ENCODE results near the gene ARPC1B.
"Not testable (repeated sequence)": the region's sequence is repeated elsewhere in the genome, so short reads cannot be mapped to it uniquely, and the experiment has no call there.

The ARPC1B gene

DNA sequence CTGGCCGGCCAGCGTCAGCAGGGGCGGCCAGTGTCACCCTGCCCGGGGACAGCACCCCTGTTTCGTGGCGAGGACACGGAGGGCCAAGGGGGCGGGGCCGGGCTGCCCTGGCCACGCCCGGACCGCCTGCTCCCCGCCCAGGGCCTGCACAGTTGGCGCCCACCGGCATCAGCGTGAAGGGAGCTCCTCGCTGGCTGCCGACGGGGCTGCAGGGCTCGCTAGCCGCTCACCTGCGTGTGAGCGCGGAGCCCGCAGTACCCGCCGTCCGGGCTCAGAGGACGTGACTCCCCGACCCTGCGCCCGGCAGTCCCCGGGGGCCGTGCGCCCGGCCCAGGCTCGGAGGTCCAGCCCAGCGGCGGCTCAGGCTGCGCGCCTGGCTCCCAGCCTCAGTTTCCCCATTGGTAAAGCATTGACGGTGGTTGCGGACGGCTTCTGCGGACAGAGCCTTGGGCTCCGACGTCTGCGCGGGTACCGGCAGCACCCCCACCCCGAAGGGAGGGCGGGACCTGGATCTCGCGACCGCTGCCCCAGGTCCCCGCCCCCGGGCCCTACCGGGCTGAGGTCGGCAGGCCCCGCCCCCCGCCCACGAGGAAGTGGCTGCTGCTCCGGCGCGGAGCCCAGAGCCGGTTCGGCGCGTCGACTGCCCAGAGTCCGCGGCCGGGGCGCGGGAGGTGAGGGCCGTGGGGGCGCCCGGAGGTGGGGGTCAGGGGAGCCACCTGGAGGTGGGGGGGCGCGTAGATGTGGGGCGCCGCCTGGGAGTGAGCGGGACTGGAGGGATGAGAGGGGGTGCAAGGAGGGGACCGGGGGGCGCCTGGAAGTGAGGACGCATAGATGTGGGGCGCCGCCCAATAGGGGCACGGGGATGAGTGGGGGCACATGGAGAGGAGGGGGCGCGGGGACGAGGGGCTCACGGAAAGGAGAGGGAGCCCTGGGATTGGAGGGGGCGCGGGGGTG, at the start of gene ARPC1B:
Gene ARPC1B, plus strand, starts transcription at position 620 of the 954 bp plus-strand sequence. CDS start 10,985 bp downstream, outside the sequence.
- DNase-seq (ENCODE audit: low read depth) = peak; percentile 62

DNA sequence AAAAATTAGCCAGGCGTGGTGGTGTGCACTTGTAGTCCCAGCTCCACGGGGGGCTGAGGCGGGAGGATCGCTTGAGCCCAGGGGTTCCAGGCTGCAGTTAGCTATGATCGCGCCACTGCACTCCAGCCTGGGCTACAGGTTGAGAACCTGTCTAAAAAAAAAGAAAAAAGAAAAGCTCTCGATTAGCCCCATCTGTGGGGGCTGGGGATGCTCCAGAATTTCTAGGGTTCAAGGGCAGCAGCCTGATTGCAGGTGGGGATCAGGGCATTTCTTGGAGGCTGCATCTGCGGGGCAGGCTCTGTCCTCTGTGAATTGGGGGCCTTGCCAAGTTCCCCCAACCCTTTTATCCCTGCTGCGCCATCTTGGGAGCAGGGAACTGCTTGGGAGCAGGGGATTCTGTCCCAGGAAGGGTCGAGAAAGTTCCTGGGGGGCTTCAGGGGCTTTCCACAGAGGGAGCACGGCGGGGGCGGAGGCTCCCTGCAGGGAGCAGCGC, 49.5 kb upstream of the ARPC1B start:
- DNase-seq (ENCODE audit: low read depth) = no peak

DNA sequence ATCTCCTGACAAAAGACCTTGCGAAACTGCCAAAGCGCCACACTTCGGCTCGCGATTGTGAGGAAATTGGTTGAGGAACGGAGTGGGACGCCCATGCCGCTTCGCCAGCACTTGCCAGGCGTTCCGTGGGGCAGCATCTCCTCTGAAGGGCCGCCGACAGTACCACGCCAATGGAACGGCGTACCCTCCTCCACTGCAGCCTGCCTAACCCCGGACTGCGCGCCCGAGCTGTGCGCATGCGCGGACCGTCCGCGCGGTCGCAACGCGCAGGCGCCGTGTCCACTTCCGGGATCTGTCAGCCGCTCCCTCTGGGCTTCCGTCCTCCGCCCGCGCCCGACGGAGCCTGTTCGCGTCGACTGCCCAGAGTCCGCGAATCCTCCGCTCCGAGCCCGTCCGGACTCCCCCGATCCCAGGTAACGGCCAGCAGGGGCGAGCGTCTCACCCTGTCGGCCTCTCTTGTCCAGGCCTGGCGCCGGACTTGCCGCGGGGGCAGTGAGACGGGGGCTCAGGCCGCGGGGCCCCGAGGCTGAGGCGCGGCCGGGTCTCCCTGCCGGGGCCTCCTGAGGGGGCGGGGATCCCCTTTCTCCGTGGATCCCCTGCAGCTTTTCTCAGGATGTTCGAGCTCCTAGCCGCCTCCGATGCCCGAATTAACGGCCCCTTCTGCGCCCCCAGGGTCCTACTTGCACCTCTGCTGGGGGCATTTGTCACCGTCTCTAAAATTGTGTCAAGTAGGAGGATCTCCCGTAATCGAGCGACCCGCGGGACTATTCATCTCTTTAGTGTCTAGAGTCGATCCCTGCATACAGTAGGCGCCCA, 48.7 kb upstream of the ARPC1B start, which contains the start of gene ARPC1A:
Gene ARPC1A, plus strand, starts transcription at position 307 of the 816 bp plus-strand sequence. CDS start 7,456 bp downstream, outside the sequence.
- peak; percentile 73 for DNase-seq (ENCODE audit: low read depth)

DNA sequence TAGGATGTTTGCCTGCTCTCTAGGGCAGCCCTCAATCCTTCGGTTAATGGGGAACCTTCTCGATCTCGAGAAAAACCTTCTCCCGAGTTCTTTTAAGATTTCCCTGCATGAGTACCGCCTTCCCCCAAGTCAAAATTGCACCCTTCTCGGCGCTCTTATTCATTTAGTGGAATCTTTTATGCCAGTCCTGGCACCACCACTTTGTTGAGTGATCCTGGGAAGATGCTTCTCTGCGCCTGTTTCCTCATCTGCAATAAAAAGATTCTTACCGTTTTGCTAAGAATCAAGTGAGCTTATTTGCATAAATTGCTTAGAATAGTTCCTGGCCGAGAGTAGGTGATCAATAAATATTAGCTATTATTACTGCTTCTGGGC, 48.1 kb upstream of the ARPC1B start:
- DNase-seq (ENCODE audit: low read depth) = no peak

DNA sequence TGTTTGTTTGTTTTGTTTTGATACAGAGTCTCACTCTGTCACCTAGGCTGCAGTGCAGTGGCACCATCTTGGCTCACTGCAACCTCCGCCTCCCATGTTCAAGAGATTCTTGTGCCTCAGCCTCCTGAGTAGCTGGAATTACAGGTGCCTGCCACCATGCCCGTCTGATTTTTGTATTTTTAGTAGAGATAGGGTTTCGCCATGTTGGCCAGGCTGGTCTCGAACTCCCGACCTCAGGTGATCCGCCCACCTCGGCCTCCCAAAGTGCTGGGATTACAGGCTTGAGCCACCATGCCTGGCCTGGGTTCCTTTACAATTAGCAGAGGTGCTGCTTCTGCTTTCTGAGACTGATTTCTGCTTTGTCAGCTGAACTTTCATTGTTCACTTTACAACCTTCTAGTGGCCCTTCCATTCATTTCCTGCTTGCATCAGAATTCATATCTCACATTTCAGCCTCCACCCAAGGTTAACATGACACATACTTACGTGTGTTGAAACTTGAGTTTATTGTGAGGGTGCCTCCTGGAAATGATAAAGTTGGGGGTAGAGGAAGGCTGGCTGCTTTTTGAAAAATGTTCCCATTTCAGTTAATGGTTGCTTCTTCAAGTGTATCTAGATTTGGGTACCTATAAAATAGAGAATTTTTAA, 44.1 kb upstream of the ARPC1B start:
- not testable (repeated sequence) for DNase-seq (ENCODE audit: low read depth)

DNA sequence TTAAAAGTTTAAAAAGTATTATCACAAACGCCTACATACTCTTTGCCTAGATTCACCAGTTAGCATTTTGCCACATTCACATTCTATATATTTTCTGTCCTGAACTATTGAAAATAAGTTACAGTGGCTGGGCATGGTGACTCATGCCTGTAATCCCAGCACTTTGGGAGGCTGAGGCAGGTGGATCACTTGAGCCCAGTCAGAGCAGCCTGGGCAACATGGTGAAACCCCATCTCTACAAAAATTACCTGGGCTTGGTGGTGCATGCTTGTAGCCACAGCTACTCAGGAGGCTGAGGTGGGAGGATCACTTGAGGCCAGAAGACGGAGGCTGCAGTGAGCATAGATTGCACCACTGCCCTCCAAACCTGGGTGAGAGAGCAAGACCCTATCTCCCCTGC, 43.5 kb upstream of the ARPC1B start:
- DNase-seq (ENCODE audit: low read depth) = no peak

GRCh38 chr7:99339595-99339994, 34.9 kb upstream of the ARPC1B start:
- no peak for DNase-seq (ENCODE audit: low read depth)

GRCh38 chr7:99340659-99341058, 33.9 kb upstream of the ARPC1B start:
- DNase-seq (ENCODE audit: low read depth) = no peak

DNA sequence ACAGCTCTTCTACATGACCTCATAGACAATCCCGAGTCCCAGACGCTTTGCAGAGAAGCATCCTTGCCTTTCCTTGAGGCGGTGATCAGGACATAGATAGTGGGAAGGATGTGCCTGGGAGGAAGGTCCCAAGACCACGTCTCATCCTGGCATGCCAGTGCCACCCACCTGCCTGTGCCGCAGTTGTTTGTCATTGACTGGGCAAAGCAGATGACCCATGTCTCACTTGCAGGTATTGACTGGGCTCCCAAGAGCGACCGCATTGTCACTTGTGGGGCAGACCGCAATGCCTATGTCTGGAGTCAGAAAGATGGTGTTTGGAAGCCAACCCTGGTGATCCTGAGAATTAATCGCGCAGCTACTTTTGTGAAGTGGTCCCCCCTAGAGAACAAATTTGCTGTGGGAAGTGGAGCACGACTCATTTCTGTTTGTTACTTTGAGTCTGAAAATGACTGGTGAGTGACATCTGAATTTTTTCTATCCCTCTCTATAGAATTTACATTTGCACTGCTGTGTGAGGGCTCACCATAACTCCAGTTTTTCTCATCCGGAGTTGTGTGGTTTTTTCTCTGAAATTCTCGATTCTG, 30.4 kb upstream of the ARPC1B start:
- DNase-seq (ENCODE audit: low read depth) = no peak

- not testable (repeated sequence) for DNase-seq (ENCODE audit: low read depth)
Observed at GRCh38 chr7:99350641-99351040, 23.9 kb upstream of the ARPC1B start.

DNA sequence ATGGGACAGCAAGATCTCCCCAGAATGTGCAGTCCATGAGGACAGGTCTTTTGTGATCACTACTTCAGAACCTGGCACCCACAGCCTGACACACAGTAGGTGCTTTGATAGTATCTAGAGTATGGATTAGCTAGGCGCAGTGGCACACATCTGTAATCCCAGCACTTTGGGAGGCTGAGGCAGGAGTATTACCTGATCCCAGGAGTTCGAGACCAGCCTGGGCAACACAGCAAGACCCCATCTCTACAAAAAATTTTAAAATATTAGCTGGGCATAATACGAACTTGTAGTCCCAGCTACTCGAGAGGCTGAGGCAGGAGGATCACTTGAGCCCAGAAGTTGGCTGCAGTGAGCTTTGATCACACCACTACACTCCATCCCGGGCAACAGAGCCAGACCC, 22.3 kb upstream of the ARPC1B start:
- DNase-seq (ENCODE audit: low read depth) = no peak

DNA sequence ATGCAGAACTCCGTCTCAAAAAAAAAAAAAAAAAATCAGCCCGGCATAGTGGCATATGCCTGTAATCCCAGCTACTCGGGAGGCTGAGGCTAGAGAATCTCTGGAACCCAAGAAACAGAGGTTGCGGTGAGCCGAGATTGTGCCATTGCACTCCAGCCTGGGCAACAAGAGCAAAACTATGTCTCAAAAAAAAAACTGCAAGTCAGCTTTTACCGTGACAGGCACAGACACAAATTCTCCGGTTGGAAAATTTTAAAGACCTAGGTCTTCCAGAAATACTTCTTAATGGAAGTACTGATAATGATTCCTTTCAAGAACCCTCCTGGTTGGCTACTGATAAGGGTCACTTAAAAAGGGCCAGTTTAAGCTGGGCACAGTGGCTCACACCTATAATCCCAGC, 19.4 kb upstream of the ARPC1B start:
- DNase-seq (ENCODE audit: low read depth) = no peak

DNA sequence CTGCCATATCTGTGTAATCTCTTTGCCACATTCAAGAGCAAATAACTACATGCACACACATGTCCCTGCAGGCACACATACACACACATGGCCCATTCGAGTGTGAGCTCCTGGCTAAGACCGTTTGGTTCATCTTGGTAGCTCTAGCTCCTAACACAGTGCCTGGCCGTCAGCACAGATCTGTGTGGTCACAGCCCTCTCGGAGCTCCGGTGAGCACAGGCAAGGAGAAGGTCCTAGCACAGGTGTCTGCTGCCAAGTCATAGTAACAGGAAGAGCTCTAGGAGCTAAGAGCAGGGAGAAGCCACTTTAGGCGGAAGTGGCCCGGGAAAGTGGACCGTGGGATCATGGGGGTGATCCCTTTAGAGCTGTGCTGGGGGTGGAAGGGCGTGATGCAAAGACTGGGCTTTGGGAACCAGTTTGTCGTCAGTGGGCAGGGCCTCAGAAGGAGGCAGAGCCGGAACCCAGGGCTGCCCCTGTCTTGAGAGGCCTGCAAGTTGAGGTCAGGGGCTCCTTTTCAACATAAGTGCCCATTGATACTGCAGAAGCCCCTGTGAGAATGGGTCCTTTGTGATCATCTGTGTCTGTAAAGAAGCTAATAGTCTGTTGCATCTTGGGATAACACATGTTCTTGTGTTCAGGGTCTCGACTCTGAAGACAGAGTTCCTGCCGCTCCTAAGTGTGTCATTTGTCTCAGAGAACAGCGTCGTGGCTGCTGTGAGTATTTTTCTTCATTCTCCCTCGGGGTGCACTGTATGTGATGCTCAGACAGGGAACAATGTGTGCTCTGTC, 16.6 kb upstream of the ARPC1B start:
- DNase-seq (ENCODE audit: low read depth) = no peak

DNA sequence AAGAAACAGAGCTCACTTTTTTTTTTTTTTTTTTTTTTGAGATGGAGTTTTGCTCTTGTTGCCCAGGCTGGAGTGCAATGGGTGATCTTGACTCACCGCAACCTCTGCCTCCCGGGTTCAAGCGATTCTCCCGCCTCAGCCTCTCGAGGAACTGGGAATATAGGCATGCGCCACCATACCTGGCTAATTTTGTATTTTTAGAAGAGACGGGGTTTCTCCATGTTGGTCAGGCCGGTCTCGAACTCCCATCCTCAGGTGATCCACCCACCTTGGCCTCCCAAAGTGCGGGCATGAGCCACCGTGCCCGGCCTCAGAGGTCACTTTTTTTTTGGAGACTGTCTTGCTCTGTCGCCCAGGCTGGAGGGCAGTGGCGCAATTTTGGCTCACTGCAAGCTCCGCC, 16.0 kb upstream of the ARPC1B start:
- DNase-seq (ENCODE audit: low read depth) = not testable (repeated sequence)

- DNase-seq (ENCODE audit: low read depth) = no peak
Observed at GRCh38 chr7:99359465-99360154, 14.9 kb upstream of the ARPC1B start.

- no peak for DNase-seq (ENCODE audit: low read depth)
Observed at GRCh38 chr7:99362801-99363200, 11.7 kb upstream of the ARPC1B start.

- no peak for DNase-seq (ENCODE audit: low read depth)
Observed at GRCh38 chr7:99363286-99363685, 11.2 kb upstream of the ARPC1B start.

GRCh38 chr7:99365318-99366141, 9.0 kb upstream of the ARPC1B start:
- peak; percentile 55 for DNase-seq (ENCODE audit: low read depth)

DNA sequence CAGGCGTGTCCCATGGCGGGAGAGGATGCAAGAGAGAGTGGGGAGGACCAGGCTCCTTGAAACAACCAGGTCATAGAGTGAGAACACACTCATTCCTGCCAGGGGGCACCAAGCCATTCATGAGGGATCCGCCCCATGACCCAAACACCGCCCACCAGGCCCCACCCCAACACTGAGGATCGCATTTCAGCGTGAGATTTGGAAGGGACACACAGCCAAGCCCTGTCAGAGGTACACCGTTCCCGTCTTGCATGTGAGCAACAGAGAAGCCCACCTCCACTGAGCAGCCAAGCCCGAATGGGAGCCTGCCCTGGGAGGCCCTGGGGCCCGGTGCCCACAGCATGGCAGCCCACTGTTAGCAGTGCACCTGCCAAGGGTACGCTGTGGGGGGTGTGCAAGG, 7.9 kb upstream of the ARPC1B start:
- no peak for DNase-seq (ENCODE audit: low read depth)
